Measurements from ENCODE around the gene GABPB2.

The GABPB2 gene

GRCh38 chr1:151070474-151071276 is at the start of gene GABPB2:
Gene GABPB2, plus strand, starts transcription at chr1:151070761. Its CDS starts 17,429 bp downstream, at chr1:151088190.
- peak; percentile 70 for DNase-seq

- peak; percentile 45 for DNase-seq
Observed at GRCh38 chr1:151024540-151025146, 45.9 kb upstream of the GABPB2 start.

- DNase-seq: no peak
Observed at GRCh38 chr1:151026460-151026859, 44.1 kb upstream of the GABPB2 start.

GRCh38 chr1:151032164-151032563 is 38.4 kb upstream of the GABPB2 start:
- no peak for DNase-seq

- no peak for DNase-seq
Observed at GRCh38 chr1:151035167-151035566, 35.4 kb upstream of the GABPB2 start.

- no peak for DNase-seq
Observed at GRCh38 chr1:151036356-151036755, 34.2 kb upstream of the GABPB2 start, which contains the start of gene BNIPL. Gene BNIPL, plus strand, starts transcription at chr1:151036586. Its CDS starts 140 bp downstream, at chr1:151036726.

- DNase-seq: no peak
Observed at GRCh38 chr1:151037032-151037431, 33.5 kb upstream of the GABPB2 start.

GRCh38 chr1:151039521-151039920 is 31.0 kb upstream of the GABPB2 start:
- no peak for DNase-seq

- no peak for DNase-seq
Observed at GRCh38 chr1:151043163-151043562, 27.4 kb upstream of the GABPB2 start.

- DNase-seq: no peak
Observed at GRCh38 chr1:151047591-151047924, 23.0 kb upstream of the GABPB2 start, which contains the start of gene C1orf56. Gene C1orf56, plus strand, starts transcription at chr1:151047751. Its CDS starts 97 bp downstream, at chr1:151047848.

GRCh38 chr1:151047925-151048644 is 22.5 kb upstream of the GABPB2 start:
- no peak for DNase-seq

GRCh38 chr1:151048645-151049032 is 21.9 kb upstream of the GABPB2 start:
- no peak for DNase-seq

GRCh38 chr1:151049458-151049857 is 21.1 kb upstream of the GABPB2 start:
- no peak for DNase-seq

GRCh38 chr1:151050051-151050688 is 20.4 kb upstream of the GABPB2 start:
- no peak for DNase-seq

- no peak for DNase-seq
Observed at GRCh38 chr1:151051356-151052009, 19.1 kb upstream of the GABPB2 start.

- DNase-seq: no peak
Observed at GRCh38 chr1:151054971-151055547, 15.5 kb upstream of the GABPB2 start.

GRCh38 chr1:151055581-151055980 is 15.0 kb upstream of the GABPB2 start:
- DNase-seq: no peak

GRCh38 chr1:151056149-151056548 is 14.4 kb upstream of the GABPB2 start:
- DNase-seq: no peak

- no peak for DNase-seq
Observed at GRCh38 chr1:151058692-151059091, 11.9 kb upstream of the GABPB2 start.

GRCh38 chr1:151059109-151060006 is 11.2 kb upstream of the GABPB2 start, which contains the start of gene CDC42SE1:
Gene CDC42SE1, minus strand, starts transcription at chr1:151059622. Its CDS starts 3,892 bp downstream, at chr1:151055730.
- peak; percentile 69 for DNase-seq
